ENCODE data around the gene MYO5A. TPM values are rescaled to one million over a fixed set of nuclear protein-coding genes. Genes with fewer than 3 reads are reported as not detected.

Gene MYO5A
- total RNA-seq, 1 experiment from 2014 or later: 29.2 TPM

DNA sequence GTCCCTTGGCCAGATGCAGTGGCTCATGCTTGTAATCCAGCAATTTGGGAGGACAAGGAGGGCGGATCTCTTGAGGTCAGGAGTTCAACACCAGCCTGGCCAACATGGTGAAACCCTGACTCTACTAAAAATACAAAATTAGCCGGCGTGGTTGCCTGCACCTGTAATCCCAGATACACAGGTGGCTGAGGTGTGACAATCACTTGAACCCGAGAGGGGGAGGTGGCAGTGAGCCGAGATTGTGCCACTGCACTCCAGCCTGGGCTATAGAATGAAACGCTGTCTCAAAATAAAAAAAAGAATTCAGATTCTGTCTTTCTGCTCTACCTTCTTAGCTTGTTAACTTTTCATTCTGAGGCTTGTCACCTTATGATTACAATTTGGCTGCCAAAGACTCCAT is 22.1 kb downstream of the MYO5A start (continued):
- TF ChIP-seq, protein P1, sequence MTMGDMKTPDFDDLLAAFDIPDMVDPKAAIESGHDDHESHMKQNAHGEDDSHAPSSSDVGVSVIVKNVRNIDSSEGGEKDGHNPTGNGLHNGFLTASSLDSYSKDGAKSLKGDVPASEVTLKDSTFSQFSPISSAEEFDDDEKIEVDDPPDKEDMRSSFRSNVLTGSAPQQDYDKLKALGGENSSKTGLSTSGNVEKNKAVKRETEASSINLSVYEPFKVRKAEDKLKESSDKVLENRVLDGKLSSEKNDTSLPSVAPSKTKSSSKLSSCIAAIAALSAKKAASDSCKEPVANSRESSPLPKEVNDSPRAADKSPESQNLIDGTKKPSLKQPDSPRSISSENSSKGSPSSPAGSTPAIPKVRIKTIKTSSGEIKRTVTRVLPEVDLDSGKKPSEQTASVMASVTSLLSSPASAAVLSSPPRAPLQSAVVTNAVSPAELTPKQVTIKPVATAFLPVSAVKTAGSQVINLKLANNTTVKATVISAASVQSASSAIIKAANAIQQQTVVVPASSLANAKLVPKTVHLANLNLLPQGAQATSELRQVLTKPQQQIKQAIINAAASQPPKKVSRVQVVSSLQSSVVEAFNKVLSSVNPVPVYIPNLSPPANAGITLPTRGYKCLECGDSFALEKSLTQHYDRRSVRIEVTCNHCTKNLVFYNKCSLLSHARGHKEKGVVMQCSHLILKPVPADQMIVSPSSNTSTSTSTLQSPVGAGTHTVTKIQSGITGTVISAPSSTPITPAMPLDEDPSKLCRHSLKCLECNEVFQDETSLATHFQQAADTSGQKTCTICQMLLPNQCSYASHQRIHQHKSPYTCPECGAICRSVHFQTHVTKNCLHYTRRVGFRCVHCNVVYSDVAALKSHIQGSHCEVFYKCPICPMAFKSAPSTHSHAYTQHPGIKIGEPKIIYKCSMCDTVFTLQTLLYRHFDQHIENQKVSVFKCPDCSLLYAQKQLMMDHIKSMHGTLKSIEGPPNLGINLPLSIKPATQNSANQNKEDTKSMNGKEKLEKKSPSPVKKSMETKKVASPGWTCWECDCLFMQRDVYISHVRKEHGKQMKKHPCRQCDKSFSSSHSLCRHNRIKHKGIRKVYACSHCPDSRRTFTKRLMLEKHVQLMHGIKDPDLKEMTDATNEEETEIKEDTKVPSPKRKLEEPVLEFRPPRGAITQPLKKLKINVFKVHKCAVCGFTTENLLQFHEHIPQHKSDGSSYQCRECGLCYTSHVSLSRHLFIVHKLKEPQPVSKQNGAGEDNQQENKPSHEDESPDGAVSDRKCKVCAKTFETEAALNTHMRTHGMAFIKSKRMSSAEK (CRISPR knock-in tag; IDR thresholded peaks at IDR 0.05; ENCODE audit: borderline replicate concordance): no peak
- TF ChIP-seq FOXP1 (CRISPR knock-in tag; IDR thresholded peaks at IDR 0.05; ENCODE audit: borderline replicate concordance) (no peak), TP53 (CRISPR knock-in tag; IDR thresholded peaks at IDR 0.05) (no peak), MYBL2 (CRISPR knock-in tag; IDR thresholded peaks at IDR 0.05) (no peak), JUN (CRISPR knock-in tag; IDR thresholded peaks at IDR 0.05) (no peak)
- TF ChIP-seq, protein P2, sequence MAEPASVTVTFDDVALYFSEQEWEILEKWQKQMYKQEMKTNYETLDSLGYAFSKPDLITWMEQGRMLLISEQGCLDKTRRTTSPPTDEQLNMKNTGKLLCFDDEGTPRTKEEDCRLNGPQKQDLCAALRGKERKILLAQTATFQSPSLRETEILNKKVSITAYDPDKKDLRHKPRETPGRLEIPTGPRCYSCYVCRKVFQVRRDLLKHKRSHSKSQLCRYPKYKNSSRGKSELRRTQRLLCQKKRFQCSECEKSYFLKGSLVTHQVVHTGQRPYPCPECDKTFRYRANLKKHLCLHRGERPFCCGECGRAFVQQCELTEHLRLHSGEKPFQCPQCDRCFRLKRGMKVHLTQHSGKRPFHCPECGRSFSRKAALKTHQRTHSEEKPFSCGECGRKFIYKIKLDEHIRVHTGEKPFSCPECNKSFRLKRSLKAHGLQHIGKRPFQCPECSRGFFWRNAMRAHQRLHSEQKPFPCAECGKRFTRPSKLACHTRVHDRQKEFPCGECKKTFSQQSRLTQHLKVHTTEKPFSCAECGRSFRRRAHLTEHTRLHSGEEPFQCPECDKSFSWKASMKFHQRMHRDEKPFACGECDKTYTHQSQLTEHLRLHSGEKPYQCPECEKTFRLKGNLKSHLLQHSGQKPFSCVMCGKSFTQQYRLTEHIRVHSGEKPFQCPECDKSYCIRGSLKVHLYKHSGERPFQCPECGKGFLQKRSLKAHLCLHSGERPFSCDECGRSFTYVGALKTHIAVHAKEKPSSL (CRISPR knock-in tag; conservative IDR thresholded peaks at IDR 0.05): no peak

DNA sequence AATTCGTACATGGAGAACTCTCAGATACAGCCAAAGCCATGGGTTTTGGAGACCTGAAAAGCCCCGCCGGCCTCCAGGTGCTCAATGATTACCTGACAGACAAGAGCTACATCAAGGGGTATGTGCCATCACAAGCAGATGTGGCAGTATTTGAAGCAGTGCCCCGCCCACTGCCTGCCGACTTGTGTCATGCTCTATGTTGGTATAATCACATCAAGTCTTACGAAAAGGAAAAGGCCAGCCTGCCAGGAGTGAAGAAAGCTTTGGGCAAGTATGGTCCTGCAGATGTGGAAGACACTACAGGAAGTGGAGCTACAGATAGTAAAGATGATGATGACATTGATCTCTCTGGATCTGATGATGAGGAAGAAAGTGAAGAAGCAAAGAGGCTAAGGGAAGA is 23.5 kb downstream of the MYO5A start:
- no peak for DNase-seq (ENCODE audit: low spot score)
- ATAC-seq: no peak
- no peak overlapping the region for H3K4me3 Mint-ChIP-seq
- no peak overlapping the region for H3K27ac Mint-ChIP-seq
- ChIA-PET CTCF (no interaction called here), POLR2A (no interaction called here)
- H3K27me3 Mint-ChIP-seq (ENCODE audit: low read depth): no peaks in the 10 kb centered on the region
- peaks cover 18% of the 10 kb centered on the region for H3K4me1 Mint-ChIP-seq
- no peaks in the 10 kb centered on the region for H3K36me3 Mint-ChIP-seq
- H3K9me3 Mint-ChIP-seq: no peaks in the 10 kb centered on the region
- TF ChIP-seq, protein P3, sequence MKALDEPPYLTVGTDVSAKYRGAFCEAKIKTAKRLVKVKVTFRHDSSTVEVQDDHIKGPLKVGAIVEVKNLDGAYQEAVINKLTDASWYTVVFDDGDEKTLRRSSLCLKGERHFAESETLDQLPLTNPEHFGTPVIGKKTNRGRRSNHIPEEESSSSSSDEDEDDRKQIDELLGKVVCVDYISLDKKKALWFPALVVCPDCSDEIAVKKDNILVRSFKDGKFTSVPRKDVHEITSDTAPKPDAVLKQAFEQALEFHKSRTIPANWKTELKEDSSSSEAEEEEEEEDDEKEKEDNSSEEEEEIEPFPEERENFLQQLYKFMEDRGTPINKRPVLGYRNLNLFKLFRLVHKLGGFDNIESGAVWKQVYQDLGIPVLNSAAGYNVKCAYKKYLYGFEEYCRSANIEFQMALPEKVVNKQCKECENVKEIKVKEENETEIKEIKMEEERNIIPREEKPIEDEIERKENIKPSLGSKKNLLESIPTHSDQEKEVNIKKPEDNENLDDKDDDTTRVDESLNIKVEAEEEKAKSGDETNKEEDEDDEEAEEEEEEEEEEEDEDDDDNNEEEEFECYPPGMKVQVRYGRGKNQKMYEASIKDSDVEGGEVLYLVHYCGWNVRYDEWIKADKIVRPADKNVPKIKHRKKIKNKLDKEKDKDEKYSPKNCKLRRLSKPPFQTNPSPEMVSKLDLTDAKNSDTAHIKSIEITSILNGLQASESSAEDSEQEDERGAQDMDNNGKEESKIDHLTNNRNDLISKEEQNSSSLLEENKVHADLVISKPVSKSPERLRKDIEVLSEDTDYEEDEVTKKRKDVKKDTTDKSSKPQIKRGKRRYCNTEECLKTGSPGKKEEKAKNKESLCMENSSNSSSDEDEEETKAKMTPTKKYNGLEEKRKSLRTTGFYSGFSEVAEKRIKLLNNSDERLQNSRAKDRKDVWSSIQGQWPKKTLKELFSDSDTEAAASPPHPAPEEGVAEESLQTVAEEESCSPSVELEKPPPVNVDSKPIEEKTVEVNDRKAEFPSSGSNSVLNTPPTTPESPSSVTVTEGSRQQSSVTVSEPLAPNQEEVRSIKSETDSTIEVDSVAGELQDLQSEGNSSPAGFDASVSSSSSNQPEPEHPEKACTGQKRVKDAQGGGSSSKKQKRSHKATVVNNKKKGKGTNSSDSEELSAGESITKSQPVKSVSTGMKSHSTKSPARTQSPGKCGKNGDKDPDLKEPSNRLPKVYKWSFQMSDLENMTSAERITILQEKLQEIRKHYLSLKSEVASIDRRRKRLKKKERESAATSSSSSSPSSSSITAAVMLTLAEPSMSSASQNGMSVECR (CRISPR knock-in tag; IDR thresholded peaks at IDR 0.05; ENCODE audit: borderline replicate concordance): no peak
- no peak for TF ChIP-seq TEAD4 (CRISPR knock-in tag; IDR thresholded peaks at IDR 0.05)
- no peak for TF ChIP-seq NFATC4 (CRISPR knock-in tag; IDR thresholded peaks at IDR 0.05)
- TF ChIP-seq ZNF219 (CRISPR knock-in tag; IDR thresholded peaks at IDR 0.05; ENCODE audit: borderline replicate concordance): no peak
- TF ChIP-seq, protein P4, sequence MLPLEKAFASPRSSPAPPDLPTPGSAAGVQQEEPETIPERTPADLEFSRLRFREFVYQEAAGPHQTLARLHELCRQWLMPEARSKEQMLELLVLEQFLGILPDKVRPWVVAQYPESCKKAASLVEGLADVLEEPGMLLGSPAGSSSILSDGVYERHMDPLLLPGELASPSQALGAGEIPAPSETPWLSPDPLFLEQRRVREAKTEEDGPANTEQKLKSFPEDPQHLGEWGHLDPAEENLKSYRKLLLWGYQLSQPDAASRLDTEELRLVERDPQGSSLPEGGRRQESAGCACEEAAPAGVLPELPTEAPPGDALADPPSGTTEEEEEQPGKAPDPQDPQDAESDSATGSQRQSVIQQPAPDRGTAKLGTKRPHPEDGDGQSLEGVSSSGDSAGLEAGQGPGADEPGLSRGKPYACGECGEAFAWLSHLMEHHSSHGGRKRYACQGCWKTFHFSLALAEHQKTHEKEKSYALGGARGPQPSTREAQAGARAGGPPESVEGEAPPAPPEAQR (CRISPR knock-in tag; IDR thresholded peaks at IDR 0.05): no peak
- TF ChIP-seq CBFB (CRISPR knock-in tag; IDR thresholded peaks at IDR 0.05; ENCODE audit: low read depth): no peak
- no peak for TF ChIP-seq GTF2I (CRISPR knock-in tag; conservative IDR thresholded peaks at IDR 0.05)
- TF ChIP-seq, protein P5, sequence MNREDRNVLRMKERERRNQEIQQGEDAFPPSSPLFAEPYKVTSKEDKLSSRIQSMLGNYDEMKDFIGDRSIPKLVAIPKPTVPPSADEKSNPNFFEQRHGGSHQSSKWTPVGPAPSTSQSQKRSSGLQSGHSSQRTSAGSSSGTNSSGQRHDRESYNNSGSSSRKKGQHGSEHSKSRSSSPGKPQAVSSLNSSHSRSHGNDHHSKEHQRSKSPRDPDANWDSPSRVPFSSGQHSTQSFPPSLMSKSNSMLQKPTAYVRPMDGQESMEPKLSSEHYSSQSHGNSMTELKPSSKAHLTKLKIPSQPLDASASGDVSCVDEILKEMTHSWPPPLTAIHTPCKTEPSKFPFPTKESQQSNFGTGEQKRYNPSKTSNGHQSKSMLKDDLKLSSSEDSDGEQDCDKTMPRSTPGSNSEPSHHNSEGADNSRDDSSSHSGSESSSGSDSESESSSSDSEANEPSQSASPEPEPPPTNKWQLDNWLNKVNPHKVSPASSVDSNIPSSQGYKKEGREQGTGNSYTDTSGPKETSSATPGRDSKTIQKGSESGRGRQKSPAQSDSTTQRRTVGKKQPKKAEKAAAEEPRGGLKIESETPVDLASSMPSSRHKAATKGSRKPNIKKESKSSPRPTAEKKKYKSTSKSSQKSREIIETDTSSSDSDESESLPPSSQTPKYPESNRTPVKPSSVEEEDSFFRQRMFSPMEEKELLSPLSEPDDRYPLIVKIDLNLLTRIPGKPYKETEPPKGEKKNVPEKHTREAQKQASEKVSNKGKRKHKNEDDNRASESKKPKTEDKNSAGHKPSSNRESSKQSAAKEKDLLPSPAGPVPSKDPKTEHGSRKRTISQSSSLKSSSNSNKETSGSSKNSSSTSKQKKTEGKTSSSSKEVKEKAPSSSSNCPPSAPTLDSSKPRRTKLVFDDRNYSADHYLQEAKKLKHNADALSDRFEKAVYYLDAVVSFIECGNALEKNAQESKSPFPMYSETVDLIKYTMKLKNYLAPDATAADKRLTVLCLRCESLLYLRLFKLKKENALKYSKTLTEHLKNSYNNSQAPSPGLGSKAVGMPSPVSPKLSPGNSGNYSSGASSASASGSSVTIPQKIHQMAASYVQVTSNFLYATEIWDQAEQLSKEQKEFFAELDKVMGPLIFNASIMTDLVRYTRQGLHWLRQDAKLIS (CRISPR knock-in tag; IDR thresholded peaks at IDR 0.05; ENCODE audit: borderline replicate concordance): no peak
- TF ChIP-seq NFE2L1 (CRISPR knock-in tag; IDR thresholded peaks at IDR 0.05): no peak
- TF ChIP-seq, protein P6, sequence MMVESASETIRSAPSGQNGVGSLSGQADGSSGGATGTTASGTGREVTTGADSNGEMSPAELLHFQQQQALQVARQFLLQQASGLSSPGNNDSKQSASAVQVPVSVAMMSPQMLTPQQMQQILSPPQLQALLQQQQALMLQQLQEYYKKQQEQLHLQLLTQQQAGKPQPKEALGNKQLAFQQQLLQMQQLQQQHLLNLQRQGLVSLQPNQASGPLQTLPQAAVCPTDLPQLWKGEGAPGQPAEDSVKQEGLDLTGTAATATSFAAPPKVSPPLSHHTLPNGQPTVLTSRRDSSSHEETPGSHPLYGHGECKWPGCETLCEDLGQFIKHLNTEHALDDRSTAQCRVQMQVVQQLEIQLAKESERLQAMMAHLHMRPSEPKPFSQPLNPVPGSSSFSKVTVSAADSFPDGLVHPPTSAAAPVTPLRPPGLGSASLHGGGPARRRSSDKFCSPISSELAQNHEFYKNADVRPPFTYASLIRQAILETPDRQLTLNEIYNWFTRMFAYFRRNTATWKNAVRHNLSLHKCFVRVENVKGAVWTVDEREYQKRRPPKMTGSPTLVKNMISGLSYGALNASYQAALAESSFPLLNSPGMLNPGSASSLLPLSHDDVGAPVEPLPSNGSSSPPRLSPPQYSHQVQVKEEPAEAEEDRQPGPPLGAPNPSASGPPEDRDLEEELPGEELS (CRISPR knock-in tag; IDR thresholded peaks at IDR 0.05): no peak
- TF ChIP-seq, protein P7, sequence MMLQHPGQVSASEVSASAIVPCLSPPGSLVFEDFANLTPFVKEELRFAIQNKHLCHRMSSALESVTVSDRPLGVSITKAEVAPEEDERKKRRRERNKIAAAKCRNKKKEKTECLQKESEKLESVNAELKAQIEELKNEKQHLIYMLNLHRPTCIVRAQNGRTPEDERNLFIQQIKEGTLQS (CRISPR knock-in tag; conservative IDR thresholded peaks at IDR 0.05): no peak
